Fibroblast of peridontal ligament (primary cell): ENCODE results near the gene CLPTM1.
"Not testable (repeated sequence)": the region's sequence is repeated elsewhere in the genome, so short reads cannot be mapped to it uniquely, and the experiment has no call there.

ENCODE experiments used
- DNase-seq: peaks from one replicate; pipeline ENCODE4 v3.0.0-alpha.2; 2010; ENCODE audit errors: extremely low read depth

CLPTM1 gene

GRCh38 chr19:44943801-44944249 is 11.4 kb upstream of the CLPTM1 start:
- DNase-seq: no peak

- DNase-seq: no peak
Measured at GRCh38 chr19:44947041-44947581, 8.1 kb upstream of the CLPTM1 start.

- DNase-seq: no peak
Measured at GRCh38 chr19:44948237-44948636, 6.9 kb upstream of the CLPTM1 start.

GRCh38 chr19:44948763-44949374 is 6.3 kb upstream of the CLPTM1 start:
- peak; percentile 34 for DNase-seq

GRCh38 chr19:44949550-44949949 is 5.6 kb upstream of the CLPTM1 start:
- DNase-seq: no peak

GRCh38 chr19:44951179-44952159 is 3.7 kb upstream of the CLPTM1 start:
- peak; percentile 88 for DNase-seq

- DNase-seq: no peak
Measured at GRCh38 chr19:44954278-44954648, 917 bp upstream of the CLPTM1 start.

- peak; percentile 1 for DNase-seq
Measured at GRCh38 chr19:44955505-44956439, 592 bp downstream of the CLPTM1 start.

- no peak for DNase-seq
Measured at GRCh38 chr19:44957526-44957925, 2.3 kb downstream of the CLPTM1 start.

GRCh38 chr19:44958090-44958489 is 2.9 kb downstream of the CLPTM1 start:
- DNase-seq: no peak

- DNase-seq: no peak
Measured at GRCh38 chr19:44959691-44960090, 4.5 kb downstream of the CLPTM1 start.

- DNase-seq: no peak
Measured at GRCh38 chr19:44960906-44961728, 5.9 kb downstream of the CLPTM1 start.

GRCh38 chr19:44961821-44962220 is 6.6 kb downstream of the CLPTM1 start:
- no peak for DNase-seq

GRCh38 chr19:44968118-44968517 is 12.9 kb downstream of the CLPTM1 start:
- DNase-seq: no peak

GRCh38 chr19:44968670-44969069 is 13.5 kb downstream of the CLPTM1 start:
- no peak for DNase-seq

GRCh38 chr19:44969437-44969836 is 14.3 kb downstream of the CLPTM1 start:
- DNase-seq: no peak

- not testable (repeated sequence) for DNase-seq
Measured at GRCh38 chr19:44971451-44971850, 16.3 kb downstream of the CLPTM1 start.

GRCh38 chr19:44972802-44973201 is 17.6 kb downstream of the CLPTM1 start:
- no peak for DNase-seq

GRCh38 chr19:44973982-44974735 is 19.0 kb downstream of the CLPTM1 start:
- no peak for DNase-seq

- DNase-seq: no peak
Measured at GRCh38 chr19:44974857-44975256, 19.7 kb downstream of the CLPTM1 start.
